Upper lobe of left lung (tissue), 6 donors: Measurements from ENCODE around the gene MYH1. TPM values are rescaled to one million over a fixed set of nuclear protein-coding genes. Genes with fewer than 3 reads are reported as not detected.
A peak's percentile ranks its signal among the peaks of the same experiment; 100 is the strongest.

ENCODE experiments used
- ATAC-seq, 2 donors: fragments of 200-7000 bp; cut with Tn5 transposase; one replicate each; pipeline ENCODE4 v1.9.1; 2022; ENCODE audit warnings: mild to moderate bottlenecking in 2 of 2, moderate library complexity in 2 of 2; ENCODE audit not compliant: low FRiP score in 2 of 2
- DNase-seq, 2 donors: peaks; one replicate each; pipeline ENCODE4 v3.0.0-alpha.2; 2019 to 2020
- H3K27ac ChIP-seq, 4 donors: fragments of 200-600 bp; sonication (generic); one replicate each; pipeline ENCODE4 v1.5.1; 2016 to 2019
- H3K27me3 ChIP-seq, 4 donors: fragments of 200-600 bp; sonication (generic); one replicate each; pipeline ENCODE4 v1.5.1; 2017 to 2019
- H3K36me3 ChIP-seq, 4 donors: fragments of 200-600 bp; sonication (generic); one replicate each; pipeline ENCODE4 v1.5.1; 2016 to 2019
- H3K4me1 ChIP-seq, 4 donors: fragments of 200-600 bp; sonication (generic); one replicate each; pipeline ENCODE4 v1.5.1; 2018 to 2019
- H3K4me3 ChIP-seq, 4 donors: fragments of 200-600 bp; sonication (generic); one replicate each; pipeline ENCODE4 v1.5.1; 2017 to 2019; ENCODE audit warnings: mild to moderate bottlenecking in 2 of 4, moderate library complexity in 1 of 4
- H3K9me3 ChIP-seq, 4 donors: fragments of 200-600 bp; sonication (generic); one replicate each; pipeline ENCODE4 v1.5.1; 2018 to 2019
- CTCF ChIP-seq, 6 experiments: fragments of 450-650 bp in 4 of 6; fragments of 200-600 bp in 2 of 6; sonication (generic) in 2 of 6; IDR thresholded peaks; one replicate each; pipeline ENCODE4 v1.5.1; 2016 to 2019; ENCODE audit warnings: antibody characterized with exemption in 6 of 6
- EP300 ChIP-seq, 4 donors: sonication (generic); formaldehyde crosslinking; IDR thresholded peaks; one replicate each; pipeline ENCODE4 v1.5.1; 2017; ENCODE audit warnings: antibody characterized with exemption in 4 of 4, control low read depth in 2 of 4
- POLR2A ChIP-seq, 4 donors: fragments of 450-650 bp; IDR thresholded peaks; one replicate each; pipeline ENCODE4 v1.5.1; 2016 to 2017; ENCODE audit warnings: antibody characterized with exemption in 4 of 4, mild to moderate bottlenecking in 2 of 4
- POLR2AphosphoS5 ChIP-seq, 2 donors: sonication (generic); formaldehyde crosslinking; IDR thresholded peaks; one replicate each; pipeline ENCODE4 v1.5.1; 2017; ENCODE audit warnings: antibody characterized with exemption in 2 of 2
- WGBS, 2 donors: methylation state at CpG; one replicate each; pipeline ENCODE4 v1.1.5; 2017 to 2018; 5-methylcytosine and 5-hydroxymethylcytosine counted together
- total RNA-seq, 6 donors: library from RNA; depleted of rRNA in 4 of 6; stranded (reverse); fragments of >200 nt in 4 of 6; gene quantifications; one replicate each; pipeline versions ENCODE4 v1.1.0 to v1.2.1, GENCODE V29; 2016 to 2021
- donor health status: DM: no; HTN: no; CAD: no; lungs with moderate emphysema.
- donor health status: DM: no; HTN: yes; CAD: no; lungs with severe emphysema.

MYH1 gene
- total RNA-seq, 6 donors from 2014 or later = under 0.01 to 0.10 (median 0.08) TPM; not detected in 2

GRCh38 chr17:10523064-10523463 is 4.7 kb upstream of the MYH1 start:
- ATAC-seq = no peak
- Histone ChIP-seq H3K4me1 (no peaks in the 10 kb centered on the region), H3K4me3 (no peak overlapping the region), H3K36me3 (no peaks in the 10 kb centered on the region), H3K27ac (no peak overlapping the region), H3K27me3 (no peaks in the 10 kb centered on the region), H3K9me3 (no peaks in the 10 kb centered on the region)
- TF ChIP-seq POLR2AphosphoS5 (IDR thresholded peaks at IDR 0.05) = no peak
- no peak for DNase-seq
- WGBS, 2 donors = 89 to 92% methylated on average over 7 of the region's 7 CpGs

DNA sequence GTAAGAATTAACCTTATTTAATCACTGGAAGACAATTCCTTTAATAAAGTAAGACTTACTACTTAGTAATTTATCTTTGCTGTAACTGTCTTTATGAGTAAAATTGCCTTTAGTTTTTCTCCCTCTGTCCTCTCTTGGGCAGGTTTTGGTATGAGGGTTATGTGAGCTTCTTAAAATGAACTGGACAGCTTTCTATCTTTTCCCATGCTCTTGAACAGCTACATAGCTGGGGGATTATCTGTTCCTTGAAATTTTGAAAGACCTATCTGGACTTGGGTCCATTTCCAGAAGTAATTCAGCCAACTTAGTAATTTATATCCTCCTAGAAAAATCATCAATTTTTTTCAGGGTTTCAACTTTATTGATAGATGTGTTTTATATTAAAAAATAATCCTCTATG is 3.6 kb upstream of the MYH1 start:
- Histone ChIP-seq H3K36me3 (no peaks in the 10 kb centered on the region), H3K4me1 (no peaks in the 10 kb centered on the region), H3K4me3 (no peak overlapping the region), H3K27ac (no peak overlapping the region), H3K9me3 (no peaks in the 10 kb centered on the region), H3K27me3 (no peaks in the 10 kb centered on the region)
- ATAC-seq (no peak), DNase-seq (no peak)
- TF ChIP-seq CTCF (IDR thresholded peaks at IDR 0.05) (no peak), POLR2AphosphoS5 (IDR thresholded peaks at IDR 0.05) (no peak), EP300 (IDR thresholded peaks at IDR 0.05) (no peak), POLR2A (IDR thresholded peaks at IDR 0.05) (no peak)

DNA sequence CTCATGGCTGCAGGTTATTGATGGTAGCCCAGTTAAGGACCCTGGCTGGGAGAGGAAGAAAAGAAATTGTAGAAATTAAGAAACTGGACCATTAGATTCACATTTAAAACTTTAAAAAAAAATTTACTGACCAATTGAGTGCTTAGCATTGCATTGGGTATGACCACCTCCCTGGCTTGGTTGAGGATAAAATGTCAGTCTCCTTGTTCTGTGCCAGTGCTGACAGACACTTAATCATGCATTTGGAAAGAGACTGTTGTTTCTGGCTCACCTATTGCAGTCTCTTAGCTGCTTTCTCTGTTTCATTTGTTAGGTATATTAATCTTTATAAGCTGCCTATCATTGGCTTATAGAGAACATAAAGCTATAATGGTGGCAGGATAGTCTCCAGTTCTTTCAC is 1.7 kb downstream of the MYH1 start:
- Histone ChIP-seq H3K4me1 (no peaks in the 10 kb centered on the region), H3K27me3 (no peaks in the 10 kb centered on the region), H3K36me3 (no peaks in the 10 kb centered on the region), H3K27ac (no peak overlapping the region), H3K4me3 (no peak overlapping the region), H3K9me3 (no peaks in the 10 kb centered on the region)
- TF ChIP-seq CTCF (IDR thresholded peaks at IDR 0.05) = no peak
- no peak for TF ChIP-seq EP300 (IDR thresholded peaks at IDR 0.05)
- TF ChIP-seq POLR2A (IDR thresholded peaks at IDR 0.05) = no peak
- TF ChIP-seq POLR2AphosphoS5 (IDR thresholded peaks at IDR 0.05) = no peak
- no peak for DNase-seq
- ATAC-seq = no peak

DNA sequence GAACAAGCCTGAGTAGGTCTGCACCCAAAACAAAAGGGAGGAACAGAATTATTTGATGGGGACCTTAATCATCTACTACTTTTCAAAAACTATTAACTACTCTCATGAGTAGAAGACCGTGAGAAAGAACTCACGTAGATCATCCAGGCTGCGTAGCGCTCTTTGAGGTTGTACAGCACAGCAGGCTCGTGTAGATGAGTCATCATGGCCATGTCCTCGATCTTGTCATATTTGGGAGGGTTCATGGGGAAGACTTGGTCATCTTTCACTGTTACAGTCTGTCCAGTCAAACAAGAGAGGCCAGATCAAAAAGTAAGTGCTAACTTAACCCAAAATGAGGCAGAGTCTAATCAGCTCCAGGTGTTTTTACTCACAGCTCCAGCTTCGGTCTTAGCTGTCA is 2.3 kb downstream of the MYH1 start:
- Histone ChIP-seq H3K27ac (no peak overlapping the region), H3K9me3 (no peaks in the 10 kb centered on the region), H3K27me3 (no peaks in the 10 kb centered on the region), H3K4me3 (no peak overlapping the region), H3K36me3 (no peaks in the 10 kb centered on the region), H3K4me1 (no peaks in the 10 kb centered on the region)
- DNase-seq (no peak), ATAC-seq (no peak)
- TF ChIP-seq POLR2AphosphoS5 (IDR thresholded peaks at IDR 0.05) (no peak), CTCF (IDR thresholded peaks at IDR 0.05) (no peak), EP300 (IDR thresholded peaks at IDR 0.05) (no peak), POLR2A (IDR thresholded peaks at IDR 0.05) (no peak)
- whole genome bisulfite sequencing, 2 donors = 81 to 84% methylated on average over 7 of the region's 7 CpGs

DNA sequence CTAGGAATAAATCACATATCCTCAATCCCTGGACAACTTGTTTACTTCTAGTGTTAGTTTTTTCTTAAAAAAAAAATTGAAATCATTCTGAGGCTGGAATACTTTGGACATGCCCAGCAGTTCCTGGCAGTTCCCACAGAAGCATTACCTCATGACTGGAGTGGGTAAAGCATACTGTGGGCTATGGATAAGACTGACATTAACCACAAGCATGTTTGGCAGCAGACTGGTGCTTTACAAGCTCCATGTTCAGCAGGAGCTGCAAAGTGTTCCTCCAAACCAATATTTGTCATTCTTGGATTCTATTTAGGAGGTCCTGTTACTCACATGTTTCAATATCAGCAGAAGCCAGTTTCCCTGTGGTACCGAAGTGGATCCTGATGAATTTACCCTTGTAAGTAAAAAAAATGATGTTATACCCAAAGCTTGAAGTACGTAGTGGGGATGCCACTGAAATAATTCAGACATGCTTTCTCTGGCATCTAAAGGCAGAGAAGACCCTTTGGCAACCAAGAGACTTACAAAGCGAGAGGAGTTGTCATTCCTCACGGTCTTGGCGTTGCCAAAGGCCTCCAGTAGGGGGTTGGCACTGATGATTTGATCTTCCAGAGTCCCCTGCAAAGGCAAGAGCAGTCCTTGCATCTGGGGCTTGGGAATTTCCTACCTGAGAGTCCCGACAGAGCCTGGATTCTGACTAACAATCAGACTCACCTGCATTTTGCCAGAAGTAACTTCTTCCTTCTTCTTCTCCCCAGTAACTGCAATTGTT is 4.9 kb downstream of the MYH1 start:
- Histone ChIP-seq H3K9me3 (no peaks in the 10 kb centered on the region), H3K27ac (no peak overlapping the region), H3K4me1 (no peaks in the 10 kb centered on the region), H3K27me3 (no peaks in the 10 kb centered on the region), H3K36me3 (no peaks in the 10 kb centered on the region), H3K4me3 (no peak overlapping the region)
- DNase-seq (no peak), ATAC-seq (peak in 1 of 2 donors; percentile 66)
- 61 to 70% methylated on average over 6 of the region's 6 CpGs for WGBS, 2 donors
- TF ChIP-seq POLR2AphosphoS5 (IDR thresholded peaks at IDR 0.05) (no peak), EP300 (IDR thresholded peaks at IDR 0.05) (no peak), POLR2A (IDR thresholded peaks at IDR 0.05) (no peak), CTCF (IDR thresholded peaks at IDR 0.05) (no peak)
